Stomach (tissue), 4 donors: Measurements from ENCODE around the gene C4orf54.

Source experiments
- EP300 ChIP-seq: sonication (generic); formaldehyde crosslinking; IDR thresholded peaks from one replicate; pipeline ENCODE4 v1.6.1; 2017; ENCODE audit warnings: antibody characterized with exemption
- POLR2A ChIP-seq, 4 donors: fragments of 450-650 bp; IDR thresholded peaks; one replicate each; pipeline ENCODE4 v1.6.1; 2016; ENCODE audit warnings: antibody characterized with exemption in 4 of 4, control low read depth in 2 of 4, mild to moderate bottlenecking in 1 of 4, moderate library complexity in 1 of 4
- TF ChIP-seq, protein P1 (sequence below), 7 experiments: fragments of 450-650 bp in 4 of 7; fragments of 200-600 bp in 3 of 7; sonication (generic) in 3 of 7; IDR thresholded peaks; one replicate each; pipeline ENCODE4 v1.5.1; 2016 to 2019; ENCODE audit warnings: antibody characterized with exemption in 7 of 7, control low read depth in 2 of 7, mild to moderate bottlenecking in 1 of 7

- TF ChIP-seq, protein P1, sequence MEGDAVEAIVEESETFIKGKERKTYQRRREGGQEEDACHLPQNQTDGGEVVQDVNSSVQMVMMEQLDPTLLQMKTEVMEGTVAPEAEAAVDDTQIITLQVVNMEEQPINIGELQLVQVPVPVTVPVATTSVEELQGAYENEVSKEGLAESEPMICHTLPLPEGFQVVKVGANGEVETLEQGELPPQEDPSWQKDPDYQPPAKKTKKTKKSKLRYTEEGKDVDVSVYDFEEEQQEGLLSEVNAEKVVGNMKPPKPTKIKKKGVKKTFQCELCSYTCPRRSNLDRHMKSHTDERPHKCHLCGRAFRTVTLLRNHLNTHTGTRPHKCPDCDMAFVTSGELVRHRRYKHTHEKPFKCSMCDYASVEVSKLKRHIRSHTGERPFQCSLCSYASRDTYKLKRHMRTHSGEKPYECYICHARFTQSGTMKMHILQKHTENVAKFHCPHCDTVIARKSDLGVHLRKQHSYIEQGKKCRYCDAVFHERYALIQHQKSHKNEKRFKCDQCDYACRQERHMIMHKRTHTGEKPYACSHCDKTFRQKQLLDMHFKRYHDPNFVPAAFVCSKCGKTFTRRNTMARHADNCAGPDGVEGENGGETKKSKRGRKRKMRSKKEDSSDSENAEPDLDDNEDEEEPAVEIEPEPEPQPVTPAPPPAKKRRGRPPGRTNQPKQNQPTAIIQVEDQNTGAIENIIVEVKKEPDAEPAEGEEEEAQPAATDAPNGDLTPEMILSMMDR (IDR thresholded peaks at IDR 0.05): no peak
- TF ChIP-seq POLR2A (IDR thresholded peaks at IDR 0.05) (no peak), EP300 (no peak)
These were observed 21.6 kb upstream of the C4orf54 start for GRCh38 chr4:99679204-99679603.
